T-helper 9 cell (primary cell): ENCODE data around the gene RMI2.

Source experiments
- DNase-seq: peaks from one replicate; pipeline ENCODE4 v3.0.0-alpha.2; 2020

The RMI2 gene

DNA sequence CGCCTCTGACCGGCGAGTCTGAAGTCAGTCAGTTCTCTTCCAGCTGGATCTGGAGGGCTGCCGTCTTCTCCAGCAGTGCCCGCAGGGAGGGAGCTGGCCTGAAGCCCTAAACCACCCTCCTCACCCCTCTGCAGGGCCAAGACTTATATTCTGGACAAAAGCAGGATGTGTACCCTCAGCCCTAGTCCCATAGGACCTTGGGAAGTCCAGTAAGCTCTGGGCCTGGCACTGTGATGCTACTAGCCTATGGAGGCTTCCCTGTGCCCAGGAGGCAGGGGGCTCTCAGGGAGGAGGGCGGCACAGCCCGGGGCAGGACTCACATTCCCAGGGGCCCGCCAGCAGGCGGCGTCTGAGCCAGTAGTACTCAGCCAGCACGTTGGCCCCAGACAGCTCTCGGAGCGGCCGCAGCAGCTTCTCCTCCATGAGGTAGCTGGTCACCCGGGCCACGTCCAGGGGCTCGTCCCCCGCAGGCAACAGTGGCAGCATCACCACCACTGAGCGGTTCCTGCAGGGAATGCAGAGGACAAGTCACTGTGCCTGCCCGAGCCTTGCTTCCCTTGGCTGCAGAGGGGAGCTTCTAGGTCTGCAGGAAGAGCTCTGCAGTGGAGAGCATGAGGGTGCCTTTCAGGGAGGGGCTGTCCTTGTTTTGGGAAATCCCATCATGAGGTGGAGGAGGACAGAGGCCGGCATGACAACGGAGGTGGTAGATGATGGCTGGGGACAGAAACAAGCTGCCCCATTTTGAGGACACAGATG lies 41.7 kb downstream of the RMI2 start:
- no peak for DNase-seq

GRCh38 chr16:11389083-11389482 lies 43.8 kb downstream of the RMI2 start:
- DNase-seq, result no peak

DNA sequence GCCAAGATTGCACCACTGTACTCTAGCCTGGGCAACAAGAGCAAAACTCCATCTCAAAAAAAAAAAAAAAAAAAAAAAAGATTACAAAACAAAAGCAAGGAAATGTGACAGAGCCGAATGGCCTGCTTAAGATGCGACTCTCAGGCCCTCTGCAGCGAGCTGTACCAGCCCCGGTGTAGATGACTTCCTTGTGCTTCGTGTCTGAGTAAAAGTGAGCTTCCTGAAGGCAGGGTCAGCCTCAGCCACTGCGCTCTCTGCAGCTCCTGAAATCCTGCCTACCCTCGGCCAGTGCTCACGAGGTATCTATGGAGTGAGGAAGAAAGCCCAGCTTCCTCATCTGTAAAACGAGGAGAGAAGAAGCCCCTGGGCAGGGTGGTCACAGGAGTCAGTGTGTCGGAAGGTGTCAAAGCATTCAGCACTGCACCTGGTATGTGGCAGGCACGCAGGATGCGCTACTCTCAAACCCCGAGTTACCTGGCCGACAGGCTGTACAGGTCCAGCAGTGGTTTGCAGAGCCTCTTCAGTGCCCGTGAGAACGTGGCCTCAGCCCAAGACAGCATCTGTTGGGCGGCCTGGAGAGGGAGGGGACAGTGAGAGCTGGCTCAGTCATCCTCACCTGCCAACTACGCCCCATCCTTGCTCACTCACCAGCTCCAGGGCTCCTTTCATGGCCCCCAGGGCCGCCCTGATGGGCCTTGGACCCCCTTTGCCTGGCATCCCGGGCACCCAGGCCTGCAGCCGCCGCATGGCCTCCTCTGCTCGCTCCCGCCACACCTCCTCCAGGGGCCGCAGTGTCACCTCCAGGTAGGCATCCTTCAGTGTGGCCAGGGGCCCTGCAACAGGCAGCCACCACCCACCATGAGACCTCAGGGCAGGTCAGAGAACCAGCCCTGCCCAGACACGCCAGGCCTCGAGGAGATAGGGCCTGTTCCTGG lies 44.6 kb downstream of the RMI2 start:
- no peak for DNase-seq

- DNase-seq, result no peak
These were observed 45.6 kb downstream of the RMI2 start for GRCh38 chr16:11390573-11391495.

DNA sequence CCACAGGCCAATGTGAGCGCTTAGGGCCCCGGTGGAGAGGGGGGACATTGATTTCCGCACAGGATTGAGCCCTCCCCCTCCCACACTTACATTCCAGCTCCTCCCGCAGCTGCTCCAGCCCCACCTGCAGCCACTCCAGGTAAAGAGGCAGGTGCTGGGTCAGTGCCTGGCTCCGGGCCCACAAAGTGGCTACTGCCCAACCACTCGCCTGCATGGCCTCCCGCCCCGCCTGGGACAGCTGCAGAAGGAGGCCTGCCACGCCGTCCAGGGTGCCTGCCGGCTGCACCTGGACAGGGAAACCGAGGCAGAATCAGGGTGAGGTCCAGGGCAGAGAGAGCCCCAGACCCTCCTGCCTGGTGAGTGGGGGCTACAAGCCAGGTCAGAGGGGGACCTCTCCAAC lies 46.3 kb downstream of the RMI2 start:
- DNase-seq, result no peak

DNA sequence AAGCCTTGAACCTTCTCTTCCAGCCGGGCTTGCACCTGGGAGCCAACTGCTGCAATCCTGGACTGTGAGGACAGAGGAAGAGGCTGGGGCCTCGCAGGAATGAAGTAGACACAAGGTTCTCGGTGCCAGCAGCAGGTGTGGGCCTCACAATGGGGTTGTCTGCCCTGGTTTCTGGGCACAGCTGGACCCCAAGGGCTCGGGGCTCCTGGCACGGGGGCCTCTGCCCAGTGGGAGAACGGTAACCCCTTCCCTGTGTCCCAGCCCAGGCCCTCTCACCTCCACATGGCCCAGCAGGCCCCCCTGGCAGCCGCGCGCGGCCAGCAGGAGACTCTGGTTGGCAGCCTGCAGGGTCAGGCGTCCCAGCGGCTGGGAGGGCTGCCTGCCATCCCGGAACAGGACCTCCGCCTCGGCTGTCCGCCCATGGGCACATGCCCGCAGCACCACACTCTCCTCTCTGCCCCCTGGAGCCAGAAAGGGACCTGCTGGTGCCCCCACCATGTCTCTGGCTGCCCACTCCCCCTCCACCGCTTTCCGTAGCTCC lies 46.9 kb downstream of the RMI2 start:
- DNase-seq, result no peak

DNA sequence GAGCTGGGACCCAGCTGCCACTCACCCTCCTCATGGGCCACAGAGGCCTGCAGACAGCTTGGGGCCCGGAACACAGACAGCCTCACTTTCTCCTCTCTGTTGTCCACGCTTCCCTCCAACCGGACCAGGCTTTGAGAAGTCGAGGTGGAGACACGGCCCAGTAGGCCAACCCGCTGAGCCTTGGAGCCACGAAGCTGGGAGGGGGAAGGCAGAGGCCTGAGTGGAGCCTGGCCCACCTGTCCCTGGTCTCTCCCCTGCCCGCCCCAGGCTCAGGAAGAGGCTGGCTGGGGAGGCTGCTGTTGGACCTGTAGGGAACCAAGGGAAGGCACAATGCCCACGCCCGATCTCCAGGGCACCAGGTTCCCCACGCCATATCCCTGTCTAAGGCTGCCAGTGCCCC lies 48.1 kb downstream of the RMI2 start:
- no peak for DNase-seq

DNA sequence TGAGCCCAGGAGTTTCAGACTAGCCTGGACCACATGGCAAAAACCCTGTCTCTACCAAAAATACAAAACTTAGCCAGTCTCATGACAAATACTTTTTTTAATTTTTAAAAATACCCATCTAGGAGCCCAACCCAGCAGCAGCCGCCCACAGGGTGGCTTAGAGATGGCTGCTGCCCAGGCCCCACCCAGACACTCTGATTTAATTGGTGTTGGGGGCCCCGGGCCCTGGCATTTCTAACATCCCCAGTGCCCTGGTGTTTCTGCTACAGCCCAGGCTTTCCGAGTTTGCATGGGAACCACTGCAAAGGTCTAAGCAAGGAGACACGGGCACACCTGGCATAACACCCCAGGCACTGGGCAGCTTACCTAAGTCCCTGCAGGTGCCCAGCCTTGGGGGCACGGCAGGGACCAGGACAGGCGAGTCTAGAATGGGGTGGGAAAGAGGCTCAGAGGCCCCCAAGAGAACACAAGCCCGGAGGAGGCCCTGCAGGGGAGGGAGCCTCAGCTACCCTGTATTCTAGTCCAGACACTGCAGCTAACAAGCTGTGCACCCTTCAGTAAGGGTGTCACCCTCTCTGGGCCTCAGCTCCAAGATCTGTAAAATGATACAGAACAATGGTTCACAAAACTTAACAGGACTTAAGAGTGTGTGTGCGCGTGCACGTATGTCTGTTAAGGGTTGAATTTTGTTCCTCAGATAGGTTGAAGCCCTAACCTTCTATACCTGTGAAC lies 48.8 kb downstream of the RMI2 start:
- no peak for DNase-seq

- no peak for DNase-seq
These were observed 49.3 kb downstream of the RMI2 start for GRCh38 chr16:11394593-11394960.

DNA sequence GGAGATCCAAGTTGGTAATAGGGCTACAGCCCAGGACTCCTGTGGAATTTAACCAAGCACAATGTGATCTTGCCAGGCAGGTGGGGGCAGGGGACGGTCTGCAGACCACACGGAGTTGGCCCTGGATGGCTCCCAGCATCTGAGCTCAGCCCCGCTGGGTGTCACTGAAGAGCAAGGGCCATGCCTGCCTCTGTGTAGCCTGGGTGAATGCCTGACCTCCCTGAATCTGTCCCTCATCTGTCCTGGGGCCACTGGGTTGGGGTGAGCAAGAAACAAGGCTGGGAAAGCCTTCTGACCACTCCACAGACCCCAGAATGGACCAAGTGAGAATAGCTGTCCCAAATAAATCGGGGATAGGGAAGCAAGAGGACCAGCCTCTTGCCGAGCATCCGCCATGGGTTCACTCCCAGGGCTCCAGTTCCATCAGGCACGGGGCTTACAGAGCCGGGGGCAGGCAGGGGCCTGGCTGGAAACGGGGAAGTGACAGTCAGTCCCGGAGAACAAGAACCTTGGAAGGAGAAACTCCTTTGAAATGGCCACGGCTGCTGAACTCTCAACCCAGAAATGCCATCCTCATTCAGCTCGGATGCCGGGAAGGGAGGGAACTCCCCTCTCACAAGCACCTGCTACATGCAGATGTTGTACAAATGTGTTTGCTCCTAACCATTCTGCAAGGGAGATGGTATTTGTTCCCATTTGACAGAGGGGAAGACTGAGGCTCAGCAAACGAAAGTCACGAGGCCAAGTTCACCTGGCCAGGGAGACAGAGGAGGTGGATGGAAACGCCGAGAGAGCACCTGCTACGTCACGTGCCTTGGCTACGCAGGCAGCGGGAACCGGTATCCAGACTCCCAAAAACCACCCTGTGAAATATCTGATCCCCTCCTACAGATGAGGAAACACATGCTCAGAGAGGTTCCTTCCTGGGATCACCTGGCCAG lies 50.0 kb downstream of the RMI2 start:
- DNase-seq, result no peak

DNA sequence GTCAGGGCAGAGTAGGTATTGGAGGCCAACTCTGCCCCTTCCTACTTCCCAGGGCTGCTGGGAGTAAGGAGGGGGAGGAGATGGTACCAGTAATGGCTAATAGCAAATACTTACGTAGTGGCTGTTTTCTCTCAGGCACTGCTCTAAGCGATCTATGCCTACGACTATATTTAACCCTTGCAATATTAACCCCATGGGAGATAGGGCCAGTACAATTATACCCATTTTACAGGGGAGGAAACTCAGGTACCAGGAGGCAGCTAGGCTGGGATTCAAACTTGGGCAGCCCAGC lies 50.6 kb downstream of the RMI2 start:
- DNase-seq, result no peak

GRCh38 chr16:11396241-11397048 lies 51.2 kb downstream of the RMI2 start:
- peak; percentile 66 for DNase-seq

DNA sequence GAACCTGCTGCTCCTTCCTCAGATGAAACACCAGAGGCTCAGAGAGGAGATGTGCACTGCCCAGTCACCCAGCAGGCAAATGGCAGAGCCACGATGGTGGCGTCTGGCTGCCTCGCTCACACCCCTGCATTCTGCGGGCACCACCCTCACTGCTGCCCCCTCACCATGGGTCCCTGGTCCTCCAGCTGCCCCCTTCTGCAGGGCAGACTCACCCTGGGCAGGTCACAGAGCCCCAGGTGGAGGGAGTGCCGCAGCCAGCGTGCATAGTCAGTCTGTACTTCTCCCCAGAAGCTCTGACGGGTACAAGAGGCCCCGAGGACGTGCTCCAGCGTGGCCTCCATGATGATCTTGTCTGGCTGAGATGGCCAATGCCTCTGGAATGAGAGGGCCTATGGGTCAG lies 52.9 kb downstream of the RMI2 start:
- DNase-seq, result no peak

GRCh38 chr16:11398851-11399250 lies 53.6 kb downstream of the RMI2 start:
- DNase-seq, result no peak

GRCh38 chr16:11399261-11399831 lies 54.1 kb downstream of the RMI2 start:
- no peak for DNase-seq

GRCh38 chr16:11400076-11400475 lies 54.8 kb downstream of the RMI2 start:
- DNase-seq, result no peak
